HG03135 (cell line): ENCODE data around the gene DPYD.

Experiments used
- ATAC-seq: cut with Tn5 transposase; IDR thresholded peaks from one replicate; pipeline ENCODE4 v1.9.1; 2021; ENCODE audit warnings: mild to moderate bottlenecking, moderate library complexity; ENCODE audit not compliant: unreplicated experiment

Gene DPYD

DNA sequence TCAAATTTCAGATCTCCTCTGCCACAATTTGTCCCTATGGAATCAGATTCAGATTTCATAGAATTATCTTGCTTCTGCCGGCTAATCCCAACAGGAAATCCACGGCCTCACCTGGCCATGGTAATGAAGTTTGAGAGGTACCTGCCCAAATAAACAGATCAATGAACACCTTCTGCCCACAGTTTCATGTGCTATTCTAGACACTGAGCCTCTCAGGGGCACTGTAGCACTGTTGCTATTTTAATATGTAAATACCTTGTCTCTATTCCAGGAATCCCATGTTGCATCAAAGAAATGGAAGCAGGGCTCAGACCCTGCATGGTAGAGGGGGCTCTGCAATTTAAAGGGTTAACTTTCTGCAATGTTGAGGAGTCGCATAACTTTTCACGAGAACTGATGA, 606.1 kb downstream of the DPYD start:
- no peak for ATAC-seq

DNA sequence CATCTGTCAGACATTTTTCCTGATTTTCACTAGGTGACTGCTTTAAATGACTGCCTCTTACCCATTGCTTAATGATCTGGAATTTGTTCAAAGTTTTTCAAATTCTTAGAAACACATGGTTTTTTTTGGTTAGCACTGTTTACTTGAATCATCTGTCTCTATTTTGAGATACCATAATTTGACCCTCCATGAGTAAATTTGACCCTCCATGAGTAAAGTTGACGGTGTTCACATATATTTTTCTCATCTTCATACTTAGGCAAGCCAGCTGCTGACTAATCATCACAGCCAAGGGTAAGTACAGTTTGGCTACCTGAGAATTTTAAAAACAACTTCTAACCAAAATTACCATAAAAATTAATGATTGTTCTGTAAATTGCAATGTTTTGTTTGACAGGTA, 612.7 kb downstream of the DPYD start:
- ATAC-seq: no peak

DNA sequence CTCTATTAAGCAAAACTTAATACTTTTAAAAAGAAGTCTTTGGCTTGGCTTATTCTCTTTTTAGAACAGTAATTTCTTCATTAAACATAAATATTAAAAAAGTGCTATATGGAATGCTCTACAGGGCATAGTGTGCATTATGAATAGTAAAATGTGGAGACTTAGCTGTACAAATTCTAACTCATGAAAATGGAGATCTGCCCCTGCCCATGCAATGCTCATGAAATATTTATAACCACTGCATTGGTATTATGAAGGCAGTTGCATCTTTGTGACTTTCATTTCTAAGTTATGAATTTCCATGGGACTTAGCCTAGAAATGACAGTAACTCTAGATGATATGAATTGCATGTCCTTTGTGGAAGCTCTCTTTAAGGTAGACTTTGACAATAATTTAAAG, 613.3 kb downstream of the DPYD start:
- no peak for ATAC-seq

DNA sequence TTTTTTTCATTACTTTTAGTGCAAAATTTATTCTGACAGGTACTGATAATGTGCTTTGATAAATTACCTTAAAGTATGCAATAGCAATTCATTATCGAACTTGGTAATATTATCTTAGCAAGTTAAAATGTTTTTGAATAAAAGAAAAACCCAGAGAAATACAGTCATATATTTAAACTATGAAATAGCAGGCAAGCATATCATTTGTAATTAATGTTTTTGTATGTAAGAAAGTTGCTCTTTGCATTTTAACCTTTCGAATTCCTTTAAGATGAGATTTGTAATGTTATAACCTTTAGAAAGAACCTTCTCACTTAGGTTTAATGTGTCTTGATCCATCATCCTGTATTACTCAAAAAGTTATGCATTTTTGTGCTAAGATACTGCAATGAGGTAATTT, 613.7 kb downstream of the DPYD start:
- ATAC-seq: no peak

DNA sequence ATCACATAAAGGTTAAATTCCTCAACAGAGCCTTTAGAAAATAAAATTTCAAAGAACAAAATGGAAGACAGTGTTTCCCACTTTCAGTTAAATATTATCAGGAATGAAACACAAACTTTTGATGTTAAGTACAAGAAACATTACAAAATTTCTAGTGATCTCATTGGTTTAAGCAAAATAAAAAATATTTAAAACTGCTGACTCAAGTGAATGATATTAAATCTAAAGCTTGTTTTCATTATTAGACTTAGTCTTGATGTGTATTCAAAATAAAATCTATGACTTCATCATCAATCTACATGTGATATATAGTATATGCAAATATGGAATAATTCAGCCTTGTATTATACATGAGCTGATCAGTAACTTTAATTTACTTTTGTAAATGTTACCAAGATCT, 614.3 kb downstream of the DPYD start:
- no peak for ATAC-seq

DNA sequence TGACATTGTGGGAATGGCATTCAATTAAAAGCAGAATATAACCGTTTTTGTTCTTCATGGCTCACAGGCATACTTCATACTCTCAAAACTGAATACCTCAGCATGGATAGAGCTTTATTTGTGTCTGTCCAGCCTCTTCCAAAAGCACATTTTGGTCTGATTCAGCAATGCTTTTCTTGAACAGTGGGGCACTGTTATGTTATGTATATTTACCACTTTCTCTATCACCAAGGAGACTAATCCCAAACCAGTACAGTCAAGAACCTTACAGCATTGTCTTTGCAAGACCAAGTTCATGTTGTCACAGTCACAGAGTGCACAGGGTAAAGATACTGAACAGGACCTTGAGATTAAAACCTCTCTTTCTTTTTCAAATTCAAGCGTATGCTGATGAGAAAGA, 616.5 kb downstream of the DPYD start:
- ATAC-seq: no peak

DNA sequence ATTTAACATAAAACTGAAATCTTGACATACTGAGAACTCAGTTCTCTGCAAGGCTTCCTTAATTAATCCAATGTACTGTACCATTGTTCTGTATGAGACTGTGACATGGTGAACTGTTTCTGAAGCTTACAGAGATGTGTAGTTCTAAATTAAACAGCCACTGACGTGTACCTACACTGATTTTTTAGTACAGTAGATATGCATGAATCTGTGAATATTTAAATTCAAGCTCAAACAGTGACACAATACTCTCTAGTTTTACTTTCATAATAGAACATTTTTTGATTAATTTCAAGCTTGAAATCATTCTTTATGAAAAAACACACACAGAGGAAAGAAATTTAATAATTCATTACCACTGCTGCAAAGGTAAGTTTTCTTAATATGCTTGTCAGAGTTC, 621.9 kb downstream of the DPYD start:
- no peak for ATAC-seq

DNA sequence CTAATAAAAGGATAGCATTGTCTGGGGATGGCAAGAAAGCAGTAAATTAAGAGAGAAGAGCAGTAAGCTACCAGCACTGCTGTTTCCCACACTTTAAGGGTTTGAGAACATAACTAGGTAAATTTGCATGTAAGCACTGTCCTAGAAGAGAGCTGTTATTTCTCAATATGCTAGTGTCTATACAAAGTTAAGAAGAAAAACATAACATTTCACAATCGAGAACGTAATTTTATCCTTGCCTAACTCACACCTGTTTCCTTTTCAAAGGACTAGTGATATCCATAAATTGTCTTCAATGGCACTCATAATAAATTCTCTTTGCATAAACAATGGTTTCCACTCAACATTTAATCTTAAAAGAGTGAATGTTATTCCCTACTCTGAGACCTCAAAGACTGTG, 623.2 kb downstream of the DPYD start:
- no peak for ATAC-seq

DNA sequence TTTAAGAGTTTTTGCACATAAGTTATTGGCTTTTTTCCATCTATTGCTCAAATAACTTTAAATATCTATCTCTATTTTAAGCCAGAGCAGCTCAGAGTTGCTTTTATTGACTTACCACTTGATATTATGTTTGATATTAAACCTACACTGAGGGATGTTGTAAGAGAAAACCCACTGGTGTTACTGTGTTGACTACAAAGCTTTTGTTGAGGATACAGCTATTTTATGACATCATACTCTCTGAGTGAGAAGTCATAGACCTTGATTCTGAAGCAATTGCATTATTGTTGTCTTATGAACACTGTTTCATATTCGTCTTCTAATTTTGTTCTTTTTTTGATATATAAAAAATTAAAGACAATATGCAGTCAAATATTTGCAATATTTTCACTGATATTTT, 638.9 kb downstream of the DPYD start:
- ATAC-seq: no peak

DNA sequence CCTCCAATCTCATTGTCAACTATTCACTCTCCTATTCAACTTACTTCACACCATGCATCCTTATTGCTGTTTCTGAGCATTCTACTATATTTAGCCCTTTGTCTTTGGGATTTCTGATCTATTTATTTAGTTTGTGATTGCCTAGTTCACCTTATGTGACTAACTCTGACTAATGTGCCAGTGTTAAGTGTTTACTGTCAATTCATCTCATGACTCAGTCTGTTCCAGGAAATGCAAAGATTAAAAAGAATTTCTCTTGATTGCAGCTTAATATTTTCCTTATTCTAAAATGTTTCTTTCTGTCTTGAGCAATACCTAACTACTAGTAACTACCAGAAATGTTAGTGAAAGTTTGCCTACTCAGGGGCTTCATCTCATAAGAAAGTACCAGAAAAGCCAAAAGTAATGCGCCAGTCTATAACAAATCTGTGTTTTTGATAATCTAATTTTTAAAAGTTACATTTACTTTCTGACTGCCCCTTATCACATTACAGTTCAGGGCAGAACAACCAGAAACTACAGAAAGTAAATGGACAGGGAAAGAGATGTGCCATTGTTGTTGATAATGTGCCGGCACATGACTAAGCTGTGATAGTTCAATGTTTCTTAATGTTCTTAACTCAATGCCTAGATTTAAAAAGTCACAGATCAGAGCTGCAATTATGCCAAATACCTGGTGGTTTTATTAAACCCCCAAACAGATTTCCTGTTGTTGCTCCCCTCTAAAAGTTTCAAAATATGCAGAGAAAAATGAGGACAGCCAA, 642.8 kb downstream of the DPYD start:
- ATAC-seq: no peak

DNA sequence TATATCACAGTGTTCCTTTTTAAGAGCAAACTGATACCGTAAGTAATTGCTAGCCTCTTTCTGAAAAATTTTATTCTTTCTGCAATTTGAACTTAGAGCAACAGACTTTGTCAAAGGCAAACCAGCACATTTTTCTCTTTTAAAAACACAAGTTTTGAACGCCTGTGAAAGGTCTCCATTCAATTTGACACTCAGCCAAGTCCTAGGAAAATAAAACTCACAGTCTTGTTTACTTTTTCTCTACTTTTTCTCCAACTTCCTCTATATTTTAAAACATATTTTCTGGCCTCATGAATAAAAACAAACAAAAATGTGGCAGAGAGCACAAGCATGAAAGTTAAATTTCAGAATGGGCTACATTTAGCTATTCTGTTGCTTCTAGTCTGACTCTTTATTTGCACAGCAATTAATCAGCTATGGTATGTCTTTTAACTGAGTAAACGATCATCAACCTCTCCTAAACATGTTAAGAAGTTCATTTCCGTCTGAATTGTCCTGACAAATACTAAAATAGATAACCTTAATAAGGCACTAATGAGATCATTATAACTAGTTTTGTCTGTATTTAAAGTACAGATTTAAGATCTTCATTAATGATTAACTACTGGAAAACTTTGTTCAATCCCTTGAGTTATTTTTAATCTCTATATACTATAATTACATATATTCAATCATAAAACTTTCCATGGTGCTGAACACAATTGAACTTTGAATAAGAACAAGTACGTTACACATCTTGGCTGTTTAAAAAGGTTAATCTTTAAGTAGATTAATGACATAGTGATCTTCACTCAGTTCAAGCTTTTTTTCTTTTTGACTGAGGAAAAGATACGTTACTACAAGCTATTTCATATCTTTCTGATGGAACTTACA, 648.7 kb downstream of the DPYD start:
- ATAC-seq: no peak

DNA sequence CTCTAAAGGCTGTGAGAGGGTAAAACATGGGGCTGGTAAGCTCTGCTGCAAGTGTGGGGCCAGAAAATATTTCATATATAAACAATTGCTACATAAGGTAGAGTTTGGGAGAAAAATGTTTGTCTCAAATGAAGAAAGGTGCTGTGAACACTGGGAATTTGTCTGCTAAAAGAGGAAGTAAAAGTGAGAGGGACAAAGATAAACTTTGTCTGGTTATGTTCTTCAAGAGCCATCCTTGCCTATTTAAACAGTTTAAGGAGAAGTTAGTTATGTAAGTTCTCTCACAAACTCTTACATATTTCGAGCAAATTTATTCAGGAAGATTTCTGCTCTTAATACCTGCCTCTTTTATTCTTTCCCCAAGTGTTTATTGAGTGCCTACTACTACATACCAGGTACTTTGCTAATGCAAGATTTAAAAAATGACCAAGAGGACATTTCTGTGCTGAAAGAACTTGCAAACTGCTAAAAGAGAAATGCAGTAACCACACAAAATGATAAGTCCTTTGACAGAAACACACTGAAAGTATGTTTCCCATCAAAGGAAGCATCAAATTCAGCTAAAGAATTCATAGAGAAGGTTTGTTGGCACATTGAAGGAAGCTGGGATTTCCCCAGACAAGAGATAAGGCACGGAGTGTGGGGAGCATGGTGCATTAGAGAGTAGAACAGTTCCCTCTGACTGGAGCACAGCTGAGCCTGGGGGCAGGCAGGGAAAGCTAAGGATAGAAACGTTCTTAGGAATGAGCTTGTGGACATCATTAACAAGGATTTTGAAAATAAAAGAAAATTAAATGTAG, 650.1 kb downstream of the DPYD start:
- ATAC-seq: no peak

DNA sequence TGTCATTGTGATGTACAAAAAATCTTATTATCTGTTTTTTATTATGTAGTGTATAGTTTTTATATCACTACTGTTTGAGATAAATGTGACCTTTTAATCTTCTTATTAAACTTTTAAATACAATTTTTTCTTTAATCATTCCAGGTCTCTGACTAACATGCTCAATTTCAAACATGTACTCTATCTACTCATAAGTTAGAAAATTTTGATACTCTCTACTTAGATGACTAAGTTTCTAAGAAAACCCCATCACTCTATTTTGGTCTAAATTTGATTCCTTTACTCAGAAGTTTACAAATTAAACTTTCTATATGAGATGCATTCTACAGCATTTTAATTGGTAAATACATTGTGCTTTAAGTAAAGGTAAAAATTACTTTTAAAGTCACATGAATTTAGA, 655.2 kb downstream of the DPYD start:
- no peak for ATAC-seq

DNA sequence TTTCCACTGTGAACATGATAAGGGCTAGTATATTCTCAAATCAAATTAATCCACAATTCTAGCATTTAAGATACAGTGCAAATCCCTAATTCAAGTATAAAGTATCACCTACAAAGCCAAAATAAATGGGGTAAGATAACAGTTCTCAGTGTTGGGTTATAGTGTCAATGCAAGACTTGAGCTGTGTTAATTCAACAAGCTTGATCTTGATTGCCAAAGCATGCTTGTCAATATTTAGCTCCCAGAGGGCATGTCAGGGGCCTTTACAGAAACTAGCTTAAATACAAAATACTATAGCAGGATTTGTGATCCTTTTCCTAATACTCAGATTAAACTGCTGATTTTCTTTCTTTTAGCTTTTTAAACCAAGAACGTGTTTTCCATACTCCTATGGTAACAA, 658.0 kb downstream of the DPYD start:
- no peak for ATAC-seq

DNA sequence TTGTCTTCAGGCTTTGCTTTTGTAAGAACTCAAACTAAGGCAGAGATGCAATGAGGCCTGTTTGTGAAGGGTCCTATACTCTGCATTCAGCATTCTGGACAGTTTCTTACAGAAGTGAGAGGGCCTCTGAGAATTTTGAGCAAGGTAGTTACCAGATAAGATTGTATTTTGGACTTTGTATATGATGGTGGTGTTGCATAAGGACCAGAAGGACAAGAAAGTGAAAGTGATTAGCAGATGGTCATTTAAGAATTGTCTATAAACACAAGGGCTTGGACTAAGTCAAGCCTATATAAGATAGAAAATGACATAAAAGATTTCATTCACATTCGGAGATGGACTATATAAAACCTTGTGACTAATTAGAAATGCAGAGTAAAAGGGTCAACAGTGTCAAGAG, 662.2 kb downstream of the DPYD start:
- ATAC-seq: no peak

DNA sequence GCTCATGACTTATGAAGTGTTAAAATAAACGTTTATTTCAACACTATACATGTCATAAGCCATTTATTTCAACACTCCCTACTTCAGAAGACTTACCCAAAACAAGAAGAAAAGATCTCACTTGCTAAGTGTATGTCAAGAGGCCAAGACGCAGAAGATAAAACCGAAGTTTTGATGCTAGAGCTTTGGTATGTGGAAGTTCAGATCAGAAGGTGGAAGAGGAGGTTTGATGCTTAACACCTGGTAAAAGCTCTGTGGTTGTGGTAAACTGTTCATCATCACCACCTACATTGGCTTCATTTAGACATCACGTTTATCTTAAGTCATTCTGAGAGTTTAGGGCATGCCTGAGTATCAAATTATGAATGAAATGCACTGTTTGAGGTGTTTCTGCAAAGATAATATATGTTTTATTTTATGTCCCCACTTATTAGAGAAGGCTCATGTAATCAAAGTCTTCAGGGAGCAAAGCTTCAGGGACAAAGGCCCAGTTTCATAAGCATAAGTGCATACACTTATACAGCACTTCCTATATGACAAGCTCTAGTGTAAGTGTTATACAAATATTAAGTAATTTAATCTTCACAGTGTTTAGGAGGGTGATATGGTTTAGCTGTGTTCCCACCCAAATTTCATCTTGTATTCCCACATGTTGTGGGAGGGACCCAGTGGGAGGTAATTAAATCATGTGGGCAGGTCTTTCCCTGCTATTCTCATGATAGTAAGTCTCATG, 665.9 kb downstream of the DPYD start:
- ATAC-seq: no peak

DNA sequence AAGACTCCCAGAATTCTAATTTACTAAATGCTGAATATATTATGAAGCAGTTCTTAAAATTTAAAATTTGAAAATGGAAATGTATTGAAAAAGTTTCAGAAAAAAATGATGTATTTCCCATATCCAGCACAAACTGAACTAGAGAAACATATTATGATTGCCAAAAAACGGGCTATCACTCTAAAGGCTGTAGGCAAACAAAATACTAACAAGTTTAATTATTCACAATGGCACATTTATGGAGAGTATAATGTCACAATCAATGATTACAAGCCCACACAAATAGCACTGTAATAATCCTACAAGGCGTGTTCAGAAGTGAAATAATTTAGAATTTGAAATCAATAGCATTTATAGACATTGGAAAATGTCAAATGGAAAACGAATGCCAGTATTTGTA, 667.9 kb downstream of the DPYD start:
- ATAC-seq: no peak

DNA sequence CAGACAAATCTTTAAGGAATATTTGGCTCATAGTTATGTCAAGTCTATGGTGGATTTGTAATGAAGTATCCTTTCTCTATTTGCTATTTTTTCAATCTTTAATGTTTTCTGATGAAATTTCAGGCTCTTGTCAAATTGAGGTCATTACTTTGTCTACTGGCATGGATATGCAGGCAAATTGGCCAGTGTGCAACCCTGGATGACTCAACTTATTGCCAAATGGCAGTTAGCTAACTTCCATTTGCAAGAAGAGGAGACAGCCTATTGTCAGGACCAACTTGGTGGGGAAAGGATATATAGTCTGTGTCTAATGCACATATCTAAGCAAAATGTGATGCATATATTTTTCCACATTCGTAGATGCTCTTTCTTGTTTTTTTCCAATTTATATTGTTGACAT, 668.8 kb downstream of the DPYD start:
- no peak for ATAC-seq

DNA sequence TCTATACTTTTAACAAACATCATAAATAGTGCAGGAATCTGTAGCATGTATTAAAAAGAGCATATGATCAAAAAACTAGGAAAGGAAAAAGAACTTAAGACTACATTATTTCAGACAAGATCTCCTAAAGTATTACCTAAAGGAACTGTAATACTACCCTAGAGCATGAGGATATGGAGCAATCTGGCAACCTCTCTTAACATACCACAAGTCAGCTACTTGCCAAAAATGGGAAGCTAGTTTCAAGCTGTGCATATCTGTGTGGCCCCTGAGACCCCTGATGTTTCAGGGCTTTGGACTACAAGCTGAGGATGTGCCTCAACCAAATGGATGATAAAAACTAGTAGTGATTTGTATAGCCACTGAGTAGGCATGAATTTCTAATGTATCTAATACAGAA, 673.6 kb downstream of the DPYD start:
- no peak for ATAC-seq

DNA sequence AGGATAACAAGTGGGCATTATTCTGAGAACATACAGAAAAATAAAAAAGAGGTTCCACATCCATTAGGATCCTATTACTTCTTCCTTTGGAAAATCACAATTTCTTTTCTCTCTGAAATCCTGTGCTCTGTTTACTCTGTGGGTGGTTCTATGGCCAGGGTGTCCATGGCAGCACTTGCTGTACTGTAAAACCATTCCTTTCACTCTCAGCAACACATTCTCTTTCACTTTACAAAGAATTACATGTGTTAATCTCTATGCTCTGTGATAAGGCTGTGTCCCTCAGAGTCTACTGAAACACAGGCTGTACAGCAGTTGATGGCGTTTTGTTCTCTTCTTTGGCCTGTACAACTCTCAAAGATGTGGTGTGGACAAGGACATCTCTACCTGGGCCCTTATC, 675.2 kb downstream of the DPYD start:
- ATAC-seq: no peak

DNA sequence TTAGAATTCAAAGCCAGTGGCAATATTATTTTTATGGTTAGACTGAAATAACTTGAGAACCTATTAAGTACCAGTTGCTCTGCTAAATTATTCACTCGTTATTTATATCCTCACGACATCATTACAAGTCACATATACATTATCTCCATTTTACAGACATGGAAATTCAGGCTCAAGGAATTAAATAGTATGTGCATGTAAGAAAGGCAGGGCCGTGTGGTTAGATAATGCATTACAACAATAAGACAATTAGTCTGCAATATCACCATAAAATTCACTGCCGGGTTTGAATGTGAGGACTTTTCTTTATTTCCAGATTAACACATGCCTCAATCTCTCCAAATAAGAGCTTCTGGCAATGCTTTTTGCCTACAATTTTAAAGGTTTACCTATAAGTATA, 675.8 kb downstream of the DPYD start:
- no peak for ATAC-seq
